Measurements from ENCODE around the gene LMX1A.

Gene LMX1A

GRCh38 chr1:165224504-165224903 is 132.0 kb downstream of the LMX1A start:
- DNase-seq (ENCODE audit: low read depth): no peak
- TF ChIP-seq CTCF (IDR thresholded peaks at IDR 0.05; ENCODE audit: low read depth, low read length, missing control alignments): no peak
- no peak overlapping the region for H3K4me3 ChIP-seq (ENCODE audit: low read depth, low read length)
- in situ Hi-C loops (cut with HindIII; ENCODE audit: low sequenced_read_pairs): no loop called here

- in situ Hi-C loops (cut with HindIII; ENCODE audit: low sequenced_read_pairs): no loop called here
- TF ChIP-seq CTCF (IDR thresholded peaks at IDR 0.05; ENCODE audit: low read depth, low read length, missing control alignments): no peak
- no peak overlapping the region for H3K4me3 ChIP-seq (ENCODE audit: low read depth, low read length)
- DNase-seq (ENCODE audit: low read depth): no peak
Measured at GRCh38 chr1:165222580-165222979, 133.9 kb downstream of the LMX1A start.

GRCh38 chr1:165218731-165219130 is 137.8 kb downstream of the LMX1A start:
- no peak for TF ChIP-seq CTCF (IDR thresholded peaks at IDR 0.05; ENCODE audit: low read depth, low read length, missing control alignments)
- H3K4me3 ChIP-seq (ENCODE audit: low read depth, low read length): no peak overlapping the region
- in situ Hi-C loops (cut with HindIII; ENCODE audit: low sequenced_read_pairs): no loop called here
- DNase-seq (ENCODE audit: low read depth): no peak

- in situ Hi-C loops (cut with HindIII; ENCODE audit: low sequenced_read_pairs): no loop called here
- DNase-seq (ENCODE audit: low read depth): no peak
- no peak overlapping the region for H3K4me3 ChIP-seq (ENCODE audit: low read depth, low read length)
- TF ChIP-seq CTCF (IDR thresholded peaks at IDR 0.05; ENCODE audit: low read depth, low read length, missing control alignments): no peak
Measured at GRCh38 chr1:165217958-165218357, 138.6 kb downstream of the LMX1A start.

- no peak for DNase-seq (ENCODE audit: low read depth)
- H3K4me3 ChIP-seq (ENCODE audit: low read depth, low read length): no peak overlapping the region
- no peak for TF ChIP-seq CTCF (IDR thresholded peaks at IDR 0.05; ENCODE audit: low read depth, low read length, missing control alignments)
- in situ Hi-C loops (cut with HindIII; ENCODE audit: low sequenced_read_pairs): no loop called here
Measured at GRCh38 chr1:165216254-165216653, 140.3 kb downstream of the LMX1A start.

- TF ChIP-seq CTCF (IDR thresholded peaks at IDR 0.05; ENCODE audit: low read depth, low read length, missing control alignments): no peak
- DNase-seq (ENCODE audit: low read depth): no peak
- in situ Hi-C loops (cut with HindIII; ENCODE audit: low sequenced_read_pairs): no loop called here
Measured at GRCh38 chr1:165215676-165216075, 140.8 kb downstream of the LMX1A start.

GRCh38 chr1:165212229-165212628 is 144.3 kb downstream of the LMX1A start:
- TF ChIP-seq CTCF (IDR thresholded peaks at IDR 0.05; ENCODE audit: low read depth, low read length, missing control alignments): no peak
- in situ Hi-C loops (cut with HindIII; ENCODE audit: low sequenced_read_pairs): no loop called here
- no peak for DNase-seq (ENCODE audit: low read depth)
- H3K4me3 ChIP-seq (ENCODE audit: low read depth, low read length): no peak overlapping the region

More at GRCh38 chr1:165215676-165216075, 140.8 kb downstream of the LMX1A start:
- H3K4me3 ChIP-seq (ENCODE audit: low read depth, low read length): no peak overlapping the region
